DND-41 (cell line): ENCODE results near the gene TGM2.

Experiments used
- CTCF ChIP-seq: IDR thresholded peaks from 2 replicates; pipeline ENCODE4 v1.5.1; 2012; ENCODE audit warnings: borderline replicate concordance, low read length, moderate library complexity, mild to moderate bottlenecking; ENCODE audit not compliant: poor library complexity, severe bottlenecking; ENCODE audit errors: extremely low read depth
- EZH2 ChIP-seq: IDR thresholded peaks from 3 replicates; pipeline ENCODE4 v1.6.1; 2012; ENCODE audit warnings: borderline replicate concordance, low read depth, mild to moderate bottlenecking, moderate library complexity, low read length, inconsistent platforms; ENCODE audit not compliant: severe bottlenecking

- no peak for TF ChIP-seq CTCF
- no peak for TF ChIP-seq EZH2
Measured at GRCh38 chr20:38139156-38139912, 25.7 kb downstream of the TGM2 start.
